BLaER1 (cell line): ENCODE results near the gene STAG1.

Experiments used
- H3K27ac ChIP-seq: shearing (Covaris generic); formaldehyde crosslinking; 2 replicates; pipeline ENCODE4 v1.8.1; 2022
- H3K27me3 ChIP-seq: shearing (Covaris generic); formaldehyde crosslinking; 2 replicates; pipeline ENCODE4 v1.8.1; 2022
- H3K36me3 ChIP-seq: shearing (Covaris generic); formaldehyde crosslinking; 2 replicates; pipeline ENCODE4 v1.8.1; 2022
- H3K4me1 ChIP-seq: shearing (Covaris generic); formaldehyde crosslinking; 2 replicates; pipeline ENCODE4 v1.8.1; 2022
- H3K4me2 ChIP-seq: shearing (Covaris generic); formaldehyde crosslinking; 2 replicates; pipeline ENCODE4 v1.8.1; 2022
- H3K4me3 ChIP-seq: shearing (Covaris generic); formaldehyde crosslinking; 2 replicates; pipeline ENCODE4 v1.8.1; 2022
- H3K9ac ChIP-seq: shearing (Covaris generic); formaldehyde crosslinking; 2 replicates; pipeline ENCODE4 v1.8.1; 2022
- H3K9me3 ChIP-seq: shearing (Covaris generic); formaldehyde crosslinking; 2 replicates; pipeline ENCODE4 v1.8.1; 2022
- H4K20me1 ChIP-seq: shearing (Covaris generic); formaldehyde crosslinking; 2 replicates; pipeline ENCODE4 v1.8.1; 2022
- Cebpa-rat ChIP-seq: shearing (Covaris generic); IDR thresholded peaks from 2 replicates; pipeline ENCODE4 v1.8.1; 2022

The STAG1 gene

DNA sequence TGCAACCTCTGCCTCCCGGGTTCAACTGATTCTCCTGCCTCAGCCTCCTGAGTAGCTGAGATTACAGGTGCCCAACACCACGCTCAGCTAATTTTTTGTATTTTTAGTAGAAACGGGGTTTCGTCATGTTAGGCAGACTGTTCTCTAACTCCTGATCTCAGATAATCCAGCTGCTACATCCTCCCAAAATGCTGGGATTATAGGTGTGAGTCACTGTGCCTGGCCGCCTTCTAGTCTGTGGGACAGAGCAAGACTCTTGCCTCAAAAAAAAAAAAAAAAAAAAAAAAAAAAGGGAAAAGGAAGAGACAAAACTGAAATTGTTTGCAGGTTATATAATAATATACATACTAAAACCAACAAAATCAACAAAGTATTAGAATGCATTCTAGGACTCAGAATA lies 286.9 kb downstream of the STAG1 start:
- peaks cover 43% of the 10 kb centered on the region for H3K36me3 ChIP-seq
- H3K4me3 ChIP-seq: no peak overlapping the region
- peaks cover 9% of the 10 kb centered on the region; the same call in 1 of the 2 replicates for H3K9me3 ChIP-seq
- H3K9ac ChIP-seq: no peak overlapping the region
- no peak overlapping the region for H3K27ac ChIP-seq
- H3K27me3 ChIP-seq: no peaks in the 10 kb centered on the region
- no peak for TF ChIP-seq Cebpa-rat
- H4K20me1 ChIP-seq: no peaks in the 10 kb centered on the region
- H3K4me1 ChIP-seq: no peaks in the 10 kb centered on the region
- H3K4me2 ChIP-seq: no peak overlapping the region

DNA sequence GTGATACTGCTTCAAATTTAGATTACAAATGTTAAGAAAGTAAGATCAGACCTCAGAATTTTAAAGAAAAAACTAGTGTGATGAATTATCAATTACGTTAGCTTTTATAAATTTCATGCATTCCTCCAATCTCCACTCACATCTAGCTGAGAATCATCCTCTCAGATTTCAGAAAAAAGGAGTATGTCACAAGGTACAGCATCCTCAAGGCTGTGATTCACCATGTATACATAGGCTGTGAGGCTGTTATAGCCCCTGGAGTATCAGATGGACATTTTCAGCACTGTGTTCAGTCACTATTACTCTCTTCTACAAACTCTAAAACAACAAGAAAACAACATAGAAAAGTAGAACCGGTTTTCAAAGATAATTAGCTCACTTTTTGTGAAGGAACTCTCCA lies 287.7 kb downstream of the STAG1 start:
- H3K9me3 ChIP-seq: peaks cover 12% of the 10 kb centered on the region; the same call in 1 of the 2 replicates

DNA sequence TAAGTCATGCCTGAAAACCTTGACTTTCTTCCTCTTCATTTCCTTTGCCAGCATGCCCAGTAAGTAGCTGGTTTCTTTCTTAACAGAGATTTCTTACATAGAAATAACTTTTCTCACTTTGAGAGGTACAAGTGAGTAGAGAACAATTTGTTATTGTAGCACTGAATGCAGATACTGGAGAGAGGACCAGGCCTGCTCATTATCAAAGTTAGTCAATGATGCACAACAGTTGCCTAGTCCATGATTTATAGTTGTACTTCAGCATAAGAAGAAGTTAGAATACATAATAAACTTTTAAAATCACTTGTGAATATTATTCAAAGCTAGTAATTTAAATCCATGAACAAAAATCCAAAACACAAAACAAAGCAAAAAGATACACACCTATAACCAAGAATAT lies 289.0 kb downstream of the STAG1 start:
- H3K27me3 ChIP-seq: no peaks in the 10 kb centered on the region
- peaks cover 26% of the 10 kb centered on the region for H3K9me3 ChIP-seq
- H3K36me3 ChIP-seq: peaks cover 55% of the 10 kb centered on the region
- no peak overlapping the region for H3K9ac ChIP-seq
- H3K27ac ChIP-seq: no peak overlapping the region
- H4K20me1 ChIP-seq: no peaks in the 10 kb centered on the region
- no peak for TF ChIP-seq Cebpa-rat
- no peak overlapping the region for H3K4me2 ChIP-seq
- H3K4me1 ChIP-seq: no peaks in the 10 kb centered on the region
- no peak overlapping the region for H3K4me3 ChIP-seq

More for the DNA sequence above, 287.7 kb downstream of the STAG1 start:
- Histone ChIP-seq H3K9ac (no peak overlapping the region), H3K27me3 (no peaks in the 10 kb centered on the region), H3K27ac (no peak overlapping the region), H3K4me3 (no peak overlapping the region), H3K4me1 (no peaks in the 10 kb centered on the region), H3K4me2 (no peak overlapping the region), H3K36me3 (peaks cover 45% of the 10 kb centered on the region), H4K20me1 (no peaks in the 10 kb centered on the region)
- no peak for TF ChIP-seq Cebpa-rat

DNA sequence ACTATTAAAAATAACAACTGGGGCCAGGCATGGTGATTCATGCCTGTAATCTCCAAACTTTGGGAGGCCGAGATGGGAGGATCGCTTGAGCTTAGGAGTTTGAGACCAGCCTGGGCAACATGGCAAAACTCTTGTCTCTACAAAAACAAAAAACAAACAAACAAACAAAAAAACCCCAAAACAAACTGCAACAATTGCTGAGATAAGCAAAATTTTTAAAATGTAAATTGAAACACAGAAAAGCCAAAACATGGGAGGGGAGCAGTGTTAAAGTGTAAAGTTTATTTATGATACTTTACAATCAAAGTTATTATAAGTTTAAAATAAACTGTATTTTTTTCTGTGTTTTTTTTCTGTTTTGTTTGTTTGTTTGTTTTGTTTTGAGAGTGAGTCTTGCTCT lies 294.4 kb downstream of the STAG1 start:
- no peak for TF ChIP-seq Cebpa-rat
- H3K9ac ChIP-seq: no peak overlapping the region
- H3K4me2 ChIP-seq: no peak overlapping the region
- no peaks in the 10 kb centered on the region for H3K4me1 ChIP-seq
- H3K4me3 ChIP-seq: no peak overlapping the region
- H3K27me3 ChIP-seq: no peaks in the 10 kb centered on the region
- H3K27ac ChIP-seq: no peak overlapping the region
- H3K36me3 ChIP-seq: peaks cover 79% of the 10 kb centered on the region
- H4K20me1 ChIP-seq: no peaks in the 10 kb centered on the region
- peaks cover 63% of the 10 kb centered on the region for H3K9me3 ChIP-seq

- H4K20me1 ChIP-seq: no peaks in the 10 kb centered on the region
- H3K27me3 ChIP-seq: no peaks in the 10 kb centered on the region
- H3K9me3 ChIP-seq: peaks cover 58% of the 10 kb centered on the region
- no peak overlapping the region for H3K27ac ChIP-seq
- H3K9ac ChIP-seq: no peak overlapping the region
- peak overlapping the region; percentile 37; the same call in 1 of the 2 replicates for H3K4me3 ChIP-seq
- no peaks in the 10 kb centered on the region for H3K4me1 ChIP-seq
- no peak overlapping the region for H3K4me2 ChIP-seq
- no peak for TF ChIP-seq Cebpa-rat
- H3K36me3 ChIP-seq: peaks cover 82% of the 10 kb centered on the region
Measured at GRCh38 chr3:136456196-136456595, 296.0 kb downstream of the STAG1 start.

DNA sequence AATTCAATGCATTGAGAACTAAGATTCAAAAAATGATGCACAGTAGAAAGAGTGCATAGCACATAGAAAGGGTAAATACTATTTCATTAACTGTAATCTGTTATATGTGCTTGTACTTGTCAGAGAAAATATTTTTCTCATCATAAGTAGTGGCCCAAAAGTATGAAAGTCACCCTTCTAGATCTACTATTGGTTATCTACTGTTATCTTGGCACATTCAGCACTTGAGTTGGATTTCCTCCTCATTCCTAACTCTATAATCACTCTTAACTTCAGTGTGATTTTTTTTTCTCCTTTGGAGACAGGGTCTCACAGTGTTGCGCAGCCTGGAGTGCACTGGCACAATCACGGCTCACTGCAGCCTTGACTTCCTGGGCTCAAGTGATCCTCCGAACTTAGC lies 307.6 kb downstream of the STAG1 start:
- Histone ChIP-seq H3K27me3 (no peaks in the 10 kb centered on the region), H3K4me3 (no peak overlapping the region), H3K9me3 (no peaks in the 10 kb centered on the region), H3K27ac (no peak overlapping the region), H3K4me1 (no peaks in the 10 kb centered on the region), H3K4me2 (no peak overlapping the region), H3K36me3 (peaks cover 79% of the 10 kb centered on the region), H3K9ac (no peak overlapping the region), H4K20me1 (no peaks in the 10 kb centered on the region)
- no peak for TF ChIP-seq Cebpa-rat

DNA sequence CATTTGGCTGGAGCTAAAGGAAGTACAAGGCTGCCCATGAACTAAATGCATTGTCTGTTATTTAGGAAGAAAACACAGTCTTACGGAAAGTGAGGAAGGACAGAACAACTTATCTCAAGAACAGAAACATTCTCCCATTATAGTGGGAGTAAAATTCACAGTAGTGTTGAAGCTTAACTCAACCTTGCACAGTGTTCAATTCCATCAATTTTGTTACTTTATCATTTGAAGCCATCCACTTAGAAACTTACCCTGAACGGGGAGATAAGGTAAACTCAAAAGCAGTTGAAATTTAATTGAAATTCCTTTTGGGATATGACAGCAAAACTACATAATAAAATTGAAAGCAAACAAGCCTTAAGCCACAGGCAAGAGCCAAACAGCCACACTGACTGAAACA lies 315.1 kb downstream of the STAG1 start:
- peaks cover 43% of the 10 kb centered on the region for H3K36me3 ChIP-seq
- H3K9ac ChIP-seq: no peak overlapping the region
- TF ChIP-seq Cebpa-rat: no peak

DNA sequence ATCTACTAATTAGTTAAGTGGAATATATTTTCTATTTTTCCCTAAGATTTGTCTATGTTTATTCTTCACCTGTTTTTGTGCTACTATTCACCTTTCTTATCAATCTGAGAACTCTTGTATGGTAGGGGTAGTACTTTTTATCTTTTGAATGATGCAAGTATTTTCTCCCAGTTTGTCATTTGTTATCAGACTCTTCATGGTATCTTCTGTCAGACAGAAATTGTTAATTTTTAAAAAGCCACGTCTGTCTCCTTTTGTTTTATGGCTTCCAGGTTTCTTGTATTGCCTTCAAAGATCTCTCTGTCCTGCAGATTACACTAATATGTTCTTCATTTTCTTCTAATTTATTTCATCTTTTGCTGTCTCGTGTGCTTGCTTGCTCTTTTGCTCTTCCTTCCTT lies 317.7 kb downstream of the STAG1 start:
- H3K9ac ChIP-seq: no peak overlapping the region
- H3K4me1 ChIP-seq: no peaks in the 10 kb centered on the region
- H3K27me3 ChIP-seq: no peaks in the 10 kb centered on the region
- H4K20me1 ChIP-seq: no peaks in the 10 kb centered on the region
- H3K4me3 ChIP-seq: no peak overlapping the region
- no peaks in the 10 kb centered on the region for H3K9me3 ChIP-seq
- H3K36me3 ChIP-seq: peaks cover 32% of the 10 kb centered on the region
- H3K4me2 ChIP-seq: no peak overlapping the region
- TF ChIP-seq Cebpa-rat: no peak
- no peak overlapping the region for H3K27ac ChIP-seq

More for the DNA sequence above, 315.1 kb downstream of the STAG1 start:
- Histone ChIP-seq H3K4me2 (no peak overlapping the region), H3K4me3 (no peak overlapping the region), H3K4me1 (no peaks in the 10 kb centered on the region), H3K9me3 (no peaks in the 10 kb centered on the region), H3K27ac (no peak overlapping the region), H3K27me3 (no peaks in the 10 kb centered on the region), H4K20me1 (no peaks in the 10 kb centered on the region)

GRCh38 chr3:136432685-136433084 lies 319.5 kb downstream of the STAG1 start:
- no peaks in the 10 kb centered on the region for H3K27me3 ChIP-seq
- H3K9me3 ChIP-seq: no peaks in the 10 kb centered on the region
- H3K36me3 ChIP-seq: peaks cover 37% of the 10 kb centered on the region
- H3K4me1 ChIP-seq: no peaks in the 10 kb centered on the region
- H3K9ac ChIP-seq: no peak overlapping the region
- no peak for TF ChIP-seq Cebpa-rat
- H3K4me2 ChIP-seq: no peak overlapping the region
- no peak overlapping the region for H3K4me3 ChIP-seq
- no peaks in the 10 kb centered on the region for H4K20me1 ChIP-seq
- no peak overlapping the region for H3K27ac ChIP-seq

DNA sequence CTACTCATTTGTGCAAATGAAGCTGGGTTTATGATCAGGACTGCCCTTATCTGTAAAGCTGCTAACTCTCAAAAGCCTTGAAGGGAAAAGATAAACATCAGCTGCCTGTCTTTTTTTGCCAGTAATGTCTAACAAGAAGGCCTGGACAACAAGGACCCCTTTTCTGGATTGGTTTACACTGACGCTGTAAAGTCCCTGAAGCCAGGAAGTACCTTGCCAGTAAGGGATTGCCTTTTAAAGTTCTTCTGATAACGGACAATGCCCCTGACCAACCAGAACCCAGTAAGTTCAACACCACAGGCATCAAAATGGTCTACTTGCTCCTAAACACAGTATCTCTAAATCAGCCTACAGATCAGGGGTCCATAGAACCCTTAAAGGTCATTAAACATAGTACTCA lies 324.0 kb downstream of the STAG1 start:
- Histone ChIP-seq H3K9me3 (no peaks in the 10 kb centered on the region), H3K4me2 (no peak overlapping the region), H3K4me1 (no peaks in the 10 kb centered on the region), H4K20me1 (no peaks in the 10 kb centered on the region), H3K4me3 (no peak overlapping the region), H3K36me3 (peaks cover 67% of the 10 kb centered on the region), H3K9ac (no peak overlapping the region), H3K27ac (no peak overlapping the region), H3K27me3 (no peaks in the 10 kb centered on the region)
- no peak for TF ChIP-seq Cebpa-rat

DNA sequence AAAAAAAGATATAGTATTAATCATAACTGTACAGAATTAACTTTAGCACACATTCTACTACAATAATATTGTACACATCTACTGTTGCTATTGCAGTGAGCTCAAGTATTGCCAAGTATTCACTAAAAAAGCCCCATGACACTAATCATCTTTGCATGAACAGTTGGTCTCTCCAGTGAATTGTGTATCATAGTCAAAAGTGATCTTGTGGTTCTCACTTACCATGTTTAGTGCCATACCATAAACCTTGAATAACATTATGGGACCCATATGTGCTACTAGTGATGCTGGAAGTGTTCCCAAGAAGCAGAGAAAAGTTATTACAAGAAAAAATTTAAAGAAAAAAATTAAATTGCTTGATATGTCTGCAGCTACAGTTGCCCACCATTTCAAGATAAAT lies 324.9 kb downstream of the STAG1 start:
- Histone ChIP-seq H3K9ac (no peak overlapping the region), H3K4me2 (no peak overlapping the region)
- TF ChIP-seq Cebpa-rat: no peak

More for the DNA sequence above, 324.9 kb downstream of the STAG1 start:
- Histone ChIP-seq H3K4me1 (no peaks in the 10 kb centered on the region), H3K9me3 (no peaks in the 10 kb centered on the region), H3K27me3 (no peaks in the 10 kb centered on the region), H4K20me1 (no peaks in the 10 kb centered on the region), H3K4me3 (no peak overlapping the region), H3K27ac (no peak overlapping the region), H3K36me3 (peaks cover 62% of the 10 kb centered on the region)
